Transverse colon (tissue), 4 donors: ENCODE results near the gene TOLLIP.

ENCODE experiments used
- CTCF ChIP-seq, 5 experiments: fragments of 200-600 bp in 3 of 5; fragments of 450-650 bp in 2 of 5; sonication (generic) in 3 of 5; IDR thresholded peaks; 1 replicate in 2 of 5; 2 replicates in 3 of 5; pipeline ENCODE4 v1.5.1; 2016 to 2017; ENCODE audit warnings: antibody characterized with exemption in 5 of 5, inconsistent platforms in 3 of 5, mild to moderate bottlenecking in 2 of 5, moderate library complexity in 1 of 5
- EP300 ChIP-seq: sonication (generic); formaldehyde crosslinking; IDR thresholded peaks from one replicate; pipeline ENCODE4 v1.6.1; 2017; ENCODE audit warnings: antibody characterized with exemption, low read depth
- POLR2A ChIP-seq: fragments of 450-650 bp; IDR thresholded peaks from one replicate; pipeline ENCODE4 v1.6.1; 2016; ENCODE audit warnings: antibody characterized with exemption, mild to moderate bottlenecking, moderate library complexity
- POLR2AphosphoS5 ChIP-seq, 3 donors: sonication (generic); formaldehyde crosslinking; IDR thresholded peaks; one replicate each; pipeline ENCODE4 v1.6.1; 2016; ENCODE audit warnings: antibody characterized with exemption in 3 of 3

DNA sequence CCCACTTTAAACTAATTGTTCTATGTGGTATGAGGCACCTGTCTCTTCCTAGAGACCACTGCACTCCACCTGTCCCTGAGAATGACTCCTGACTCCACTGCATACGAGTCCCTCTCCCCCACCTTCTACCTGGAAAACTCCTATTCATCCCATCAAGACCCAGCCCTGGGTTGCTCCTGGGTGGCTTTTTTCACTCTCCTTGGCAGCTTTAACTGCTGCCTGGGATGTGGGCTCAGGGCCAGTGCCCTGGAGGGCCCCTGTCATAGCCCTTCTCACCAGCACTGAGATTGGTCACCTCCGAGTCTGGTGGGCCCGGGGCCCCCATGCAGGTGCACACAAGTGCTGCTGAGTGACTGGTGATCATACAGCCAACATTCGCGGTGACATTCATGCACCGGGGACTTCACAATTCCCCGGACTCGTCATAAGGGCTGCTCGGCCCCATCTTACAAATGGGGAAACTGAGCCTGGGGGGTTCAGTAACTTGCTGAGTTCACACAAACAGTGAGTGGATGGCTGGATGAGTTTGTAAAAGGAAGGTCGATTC, 25.9 kb upstream of the TOLLIP start:
- no peak for TF ChIP-seq CTCF (IDR thresholded peaks at IDR 0.05)
- no peak for TF ChIP-seq POLR2A
- TF ChIP-seq POLR2AphosphoS5 (IDR thresholded peaks at IDR 0.05), result no peak
- no peak for TF ChIP-seq EP300
